ENCODE data around the gene TSPAN9.

TSPAN9 gene

GRCh38 chr12:3145033-3145432 is 67.9 kb downstream of the TSPAN9 start:
- DNase-seq = no peak

- DNase-seq = no peak
Observed at GRCh38 chr12:3145546-3146310, 68.5 kb downstream of the TSPAN9 start.

- no peak for DNase-seq
Observed at GRCh38 chr12:3147260-3147659, 70.1 kb downstream of the TSPAN9 start.

GRCh38 chr12:3148366-3149000 is 71.3 kb downstream of the TSPAN9 start:
- DNase-seq = no peak

- no peak for DNase-seq
Observed at GRCh38 chr12:3149515-3150307, 72.5 kb downstream of the TSPAN9 start.

- no peak for DNase-seq
Observed at GRCh38 chr12:3150308-3150670, 73.1 kb downstream of the TSPAN9 start.

GRCh38 chr12:3150931-3151835 is 74.0 kb downstream of the TSPAN9 start:
- peak; percentile 16 for DNase-seq

GRCh38 chr12:3152011-3152511 is 74.9 kb downstream of the TSPAN9 start:
- no peak for DNase-seq

GRCh38 chr12:3152892-3153291 is 75.7 kb downstream of the TSPAN9 start:
- DNase-seq = no peak

GRCh38 chr12:3154006-3154405 is 76.8 kb downstream of the TSPAN9 start:
- DNase-seq = no peak

GRCh38 chr12:3155702-3156370 is 78.7 kb downstream of the TSPAN9 start:
- DNase-seq = no peak

- no peak for DNase-seq
Observed at GRCh38 chr12:3157581-3158323, 80.6 kb downstream of the TSPAN9 start.

GRCh38 chr12:3158851-3159465 is 81.8 kb downstream of the TSPAN9 start:
- DNase-seq = no peak

- no peak for DNase-seq
Observed at GRCh38 chr12:3160081-3160480, 82.9 kb downstream of the TSPAN9 start.

GRCh38 chr12:3161861-3162260 is 84.7 kb downstream of the TSPAN9 start:
- no peak for DNase-seq

- no peak for DNase-seq
Observed at GRCh38 chr12:3164454-3165077, 87.4 kb downstream of the TSPAN9 start.

- DNase-seq = no peak
Observed at GRCh38 chr12:3165078-3165980, 88.2 kb downstream of the TSPAN9 start.

GRCh38 chr12:3167636-3168035 is 90.5 kb downstream of the TSPAN9 start:
- no peak for DNase-seq

Data from amniotic stem cell (primary cell).